K562 (cell line): ENCODE results near the gene PKIB. TPM values are rescaled to one million over a fixed set of nuclear protein-coding genes. Genes with fewer than 3 reads are reported as not detected.

Experiments
- ATAC-seq: fragments of 200-7000 bp; cut with Tn5 transposase; 3 replicates; pipeline ENCODE4 v1.9.1; 2020; ENCODE audit warnings: moderate library complexity
- BruUV-seq: library from RNA; stranded (reverse); fragments of 400-500 nt; replicated peaks from 2 replicates; lab custom pipeline; 2021; lab: Mats Ljungman, UMichigan
- CTCF ChIA-PET: fragments of 300-600 bp; formaldehyde crosslinking; extraction: SDS; loops from one replicate; lab custom pipeline; 2021; ENCODE audit warnings: low intra/inter-chr PET ratio; lab: Yijun Ruan, JAX
- POLR2A ChIA-PET: fragments of 300-600, 350-650 bp; sonication (Branson Sonifier 250); formaldehyde crosslinking; extraction: SDS; loops from one replicate; lab custom pipeline; 2021; ENCODE audit warnings: antibody characterized with exemption, inconsistent platforms; lab: Yijun Ruan, JAX
- DNase-seq, 4 experiments: peaks; one replicate each; pipeline versions ENCODE4 v3.0.0 to v3.0.0-alpha.2; 2011 to 2018; ENCODE audit warnings: low spot score in 3 of 4, mixed read lengths in 3 of 4; ENCODE audit errors: extremely low read depth in 1 of 4
- FAIRE-seq: peaks from 2 replicates; lab custom pipeline; 2011; peaks lifted over from hg19 to GRCh38; lab: Jason Lieb, UNC
- H2AFZ ChIP-seq: 2 replicates; pipeline ENCODE4 v1.6.0; 2011; ENCODE audit warnings: low read depth, low read length, control low read depth, inconsistent platforms
- H3K27ac ChIP-seq: fragments of 200-600 bp; 3 replicates; pipeline ENCODE4 v1.8.0; 2011; ENCODE audit warnings: low read depth, mild to moderate bottlenecking, control low read depth, inconsistent platforms, low read length, moderate library complexity, mixed read lengths; ENCODE audit errors: extremely low read depth
- H3K27me3 ChIP-seq, 2 experiments: fragments of 300-600 bp in 1 of 2; 2 replicates in 1 of 2; 3 replicates in 1 of 2; pipeline versions ENCODE4 v1.6.0 to v1.8.0; 2011; ENCODE audit warnings: inconsistent platforms in 2 of 2, low read length in 2 of 2, mild to moderate bottlenecking in 1 of 2, mixed read lengths in 1 of 2, moderate library complexity in 1 of 2; ENCODE audit not compliant: control insufficient read depth in 2 of 2, insufficient read depth in 2 of 2
- H3K36me3 ChIP-seq: fragments of 300-600 bp; 3 replicates; pipeline ENCODE4 v1.8.0; 2011; ENCODE audit warnings: mild to moderate bottlenecking, low read length, inconsistent platforms; ENCODE audit not compliant: control insufficient read depth, insufficient read depth
- H3K4me1 ChIP-seq, 2 experiments: fragments of 200-600 bp in 1 of 2; replicated peaks in 1 of 2; 2 replicates in 1 of 2; 3 replicates in 1 of 2; pipeline versions ENCODE4 v1.5.1 to v1.8.0; 2011; ENCODE audit warnings: inconsistent platforms in 2 of 2, low read length in 2 of 2, mild to moderate bottlenecking in 1 of 2, mixed read lengths in 1 of 2, moderate library complexity in 1 of 2; ENCODE audit not compliant: control insufficient read depth in 2 of 2, insufficient read depth in 2 of 2
- H3K4me2 ChIP-seq: 2 replicates; pipeline ENCODE4 v1.6.1; 2011; ENCODE audit warnings: low read length, control low read depth, inconsistent platforms, mixed read lengths; ENCODE audit not compliant: insufficient read depth
- H3K4me3 ChIP-seq: fragments of 200-600 bp; sonication (generic), shearing (Covaris generic); 2 replicates; pipeline ENCODE4 v1.5.1; 2016; ENCODE audit warnings: control low read depth, inconsistent platforms
- H3K79me2 ChIP-seq: fragments of 200-600 bp; 3 replicates; pipeline ENCODE4 v1.8.0; 2011; ENCODE audit warnings: low read length, inconsistent platforms; ENCODE audit not compliant: control insufficient read depth, insufficient read depth
- H3K9ac ChIP-seq, 2 experiments: 2 replicates each; pipeline versions ENCODE4 v1.6.0 to v1.6.1; 2011; ENCODE audit warnings: low read depth in 2 of 2, low read length in 2 of 2, control low read depth in 1 of 2, inconsistent platforms in 1 of 2, mild to moderate bottlenecking in 1 of 2, mixed read lengths in 1 of 2; ENCODE audit not compliant: insufficient read depth in 1 of 2
- H3K9me1 ChIP-seq: one replicate; pipeline ENCODE4 v1.6.0; 2011; ENCODE audit warnings: inconsistent platforms, mild to moderate bottlenecking, low read length, moderate library complexity; ENCODE audit not compliant: control insufficient read depth, insufficient read depth
- H3K9me3 ChIP-seq: replicated peaks from 2 replicates; pipeline ENCODE4 v1.5.1; 2011; ENCODE audit warnings: low read depth, low read length, inconsistent platforms; ENCODE audit not compliant: control insufficient read depth, insufficient read depth
- H4K20me1 ChIP-seq: replicated peaks from 2 replicates; pipeline ENCODE4 v1.6.1; 2011; ENCODE audit warnings: low read length, inconsistent platforms, mixed read lengths; ENCODE audit not compliant: control insufficient read depth, insufficient read depth
- HDGF ChIP-seq: fragments of 450-650 bp; IDR thresholded peaks from 2 replicates; pipeline ENCODE4 v1.6.1; 2016
- HNRNPL ChIP-seq: fragments of 200-400 bp; formaldehyde crosslinking; IDR thresholded peaks from 2 replicates; pipeline ENCODE4 v1.6.1; 2017; ENCODE audit warnings: low read depth, mild to moderate bottlenecking, low read length
- MYBL2 ChIP-seq, 2 experiments: fragments of 450-650 bp in 1 of 2; sonication (generic) in 1 of 2; formaldehyde crosslinking in 1 of 2; IDR thresholded peaks; 2 replicates each; pipeline versions ENCODE4 v1.6.1 to v1.8.1; 2017 to 2022; ENCODE audit warnings: borderline replicate concordance in 1 of 2, inconsistent platforms in 1 of 2, low read depth in 1 of 2, mild to moderate bottlenecking in 1 of 2, missing genetic modification reagents in 1 of 2, moderate library complexity in 1 of 2
- PHF8 ChIP-seq: fragments of 200-600 bp; sonication (generic); IDR thresholded peaks from 2 replicates; pipeline ENCODE4 v1.6.1; 2012; ENCODE audit warnings: mixed run types, mild to moderate bottlenecking, inconsistent platforms, low read length, moderate library complexity, borderline replicate concordance
- WGBS: fragments of 100-300 bp; shearing (Covaris generic); methylation state at CpG from one replicate; pipeline ENCODE4 v1.1.6; 2016; ENCODE audit warnings: low coverage, mixed read lengths; ENCODE audit not compliant: insufficient coverage; ENCODE audit errors: missing lambda C conversion rate; 5-methylcytosine and 5-hydroxymethylcytosine counted together
- in situ Hi-C: fragments of 300-500 bp; cut with MboI; formaldehyde crosslinking; loops from 4 replicates; pipeline ENCODE4 v1.15.0; 2018; ENCODE audit warnings: inconsistent platforms, mixed read lengths
- intact Hi-C: fragments of 100-400 bp; cut with micrococcal nuclease; formaldehyde crosslinking; loops from 2 replicates; pipeline ENCODE4 v1.14.2; 2022
- polyA plus RNA-seq, 8 experiments: library from polyadenylated mRNA; depleted of rRNA in 4 of 8; stranded (reverse) in 5 of 8; unstranded in 3 of 8; fragments of >200 nt; fragmentation: Nextera tagmentation in 2 of 8; fragmentation: Illumina TruSeq in 1 of 8; extraction: Ambion mirVana in 2 of 8; extraction: Trizol in 1 of 8; gene quantifications; 2 replicates each; pipeline versions ENCODE4 v1.2.1 to v1.2.3, GENCODE V29; 2011 to 2014; ENCODE audit warnings: inconsistent platforms in 1 of 8, missing spikeins in 1 of 8
- total RNA-seq, 7 experiments: library from RNA; depleted of rRNA in 6 of 7; stranded (reverse); fragments of >200 nt in 6 of 7; fragmentation: Illumina TruSeq in 2 of 7; extraction: Trizol in 2 of 7; gene quantifications; 2 replicates each; pipeline versions ENCODE4 v1.2.1 to v1.2.3, GENCODE V29; 2011 to 2021; ENCODE audit warnings: low replicate concordance in 1 of 7
- TF ChIP-seq, protein P1 (sequence below), 3 experiments: IDR thresholded peaks in 2 of 3; conservative IDR thresholded peaks in 1 of 3; 2 replicates each; pipeline ENCODE4 v1.5.1; 2011 to 2012; ENCODE audit warnings: low read length in 3 of 3, mild to moderate bottlenecking in 3 of 3, control low read depth in 2 of 3, improper control_type of control experiment in 1 of 3, inconsistent platforms in 1 of 3, low read depth in 1 of 3, mixed read lengths in 1 of 3, moderate library complexity in 1 of 3; ENCODE audit not compliant: insufficient read depth in 2 of 3
- TF ChIP-seq, protein P2 (sequence below), 2 experiments: fragments of 250-450 bp in 1 of 2; fragments of 450-650 bp in 1 of 2; sonication (Bioruptor Pico) in 1 of 2; IDR thresholded peaks; 2 replicates each; pipeline versions ENCODE4 v1.6.1 to v1.8.0; 2016 to 2021; ENCODE audit warnings: mild to moderate bottlenecking in 2 of 2, moderate library complexity in 2 of 2, missing compliant biosample characterization in 1 of 2, missing genetic modification characterization in 1 of 2

The PKIB gene
- total and polyA plus RNA-seq, 9 of the 15 experiments (the other 6 are each of a cell fraction or from before 2014, with no cell fraction given), result 14.8 to 37.5 (median 27.4) TPM

DNA sequence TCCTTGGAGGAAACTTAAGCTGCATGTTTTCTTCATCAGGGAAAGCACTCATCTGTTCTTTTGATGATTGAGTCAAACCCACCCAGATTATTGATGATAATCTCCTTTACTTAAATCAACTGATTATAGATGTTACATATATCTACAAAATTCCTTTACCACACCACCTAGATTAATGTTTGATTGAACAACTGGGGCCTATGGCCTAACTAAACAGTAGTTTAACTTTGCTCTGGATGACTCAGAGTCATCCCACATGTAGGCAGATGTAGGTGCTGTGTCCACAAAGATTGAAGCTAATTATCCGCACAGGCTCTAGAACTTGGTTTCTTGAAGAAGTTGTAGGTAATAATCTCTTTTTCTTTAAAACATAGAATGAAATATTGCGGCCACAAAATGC, 42.2 kb downstream of the PKIB start:
- intact Hi-C loops (no loop called here), in situ Hi-C loops (no loop called here)
- ChIA-PET POLR2A (interaction anchor here (0.7 kb wide), 1 partner anchor 89 kb away, joined by 3 read pairs; no protein-coding TSS in a partner anchor), CTCF (no interaction called here)
- no peak overlapping the region for H3K4me2 ChIP-seq
- H3K9me3 ChIP-seq, result no peaks in the 10 kb centered on the region; the same call in 1 of the 2 replicates
- no peak for TF ChIP-seq MYBL2 (IDR thresholded peaks at IDR 0.05; ENCODE audit: low read depth)
- no peak for TF ChIP-seq MYBL2 (CRISPR knock-in tag; IDR thresholded peaks at IDR 0.05; ENCODE audit: borderline replicate concordance)
- TF ChIP-seq HDGF, result no peak
- no peak for TF ChIP-seq PHF8
- TF ChIP-seq, protein P1, sequence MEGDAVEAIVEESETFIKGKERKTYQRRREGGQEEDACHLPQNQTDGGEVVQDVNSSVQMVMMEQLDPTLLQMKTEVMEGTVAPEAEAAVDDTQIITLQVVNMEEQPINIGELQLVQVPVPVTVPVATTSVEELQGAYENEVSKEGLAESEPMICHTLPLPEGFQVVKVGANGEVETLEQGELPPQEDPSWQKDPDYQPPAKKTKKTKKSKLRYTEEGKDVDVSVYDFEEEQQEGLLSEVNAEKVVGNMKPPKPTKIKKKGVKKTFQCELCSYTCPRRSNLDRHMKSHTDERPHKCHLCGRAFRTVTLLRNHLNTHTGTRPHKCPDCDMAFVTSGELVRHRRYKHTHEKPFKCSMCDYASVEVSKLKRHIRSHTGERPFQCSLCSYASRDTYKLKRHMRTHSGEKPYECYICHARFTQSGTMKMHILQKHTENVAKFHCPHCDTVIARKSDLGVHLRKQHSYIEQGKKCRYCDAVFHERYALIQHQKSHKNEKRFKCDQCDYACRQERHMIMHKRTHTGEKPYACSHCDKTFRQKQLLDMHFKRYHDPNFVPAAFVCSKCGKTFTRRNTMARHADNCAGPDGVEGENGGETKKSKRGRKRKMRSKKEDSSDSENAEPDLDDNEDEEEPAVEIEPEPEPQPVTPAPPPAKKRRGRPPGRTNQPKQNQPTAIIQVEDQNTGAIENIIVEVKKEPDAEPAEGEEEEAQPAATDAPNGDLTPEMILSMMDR (IDR thresholded peaks at IDR 0.05 in 2 of 3, conservative IDR thresholded peaks at IDR 0.05 in 1 of 3; ENCODE audit: insufficient read depth in 2 of 3, low read depth in 1 of 3, low read length in 3 of 3), result no peak
- TF ChIP-seq HNRNPL, result no peak
- TF ChIP-seq, protein P2, sequence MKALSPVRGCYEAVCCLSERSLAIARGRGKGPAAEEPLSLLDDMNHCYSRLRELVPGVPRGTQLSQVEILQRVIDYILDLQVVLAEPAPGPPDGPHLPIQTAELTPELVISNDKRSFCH (CRISPR knock-in tag; IDR thresholded peaks at IDR 0.05), result no peak
- TF ChIP-seq, protein P2 (tag; IDR thresholded peaks at IDR 0.05), result no peak
- H3K27me3 ChIP-seq, result no peaks in the 10 kb centered on the region
- DNase-seq (no peak), FAIRE-seq (no peak), ATAC-seq (no peak)
- H3K36me3 ChIP-seq, result no peaks in the 10 kb centered on the region; the same call in 2 of the 3 replicates
- H3K9ac ChIP-seq, result no peak overlapping the region
- H2AFZ ChIP-seq, result no peak overlapping the region
- H3K27ac ChIP-seq, result no peak overlapping the region
- WGBS, result 42% methylated on average over 2 of the region's 2 CpGs
- H3K4me1 ChIP-seq, result no peaks in the 10 kb centered on the region; a peak in 1 of 5 replicates
- no peaks in the 10 kb centered on the region for H3K9me1 ChIP-seq
- no peaks in the 10 kb centered on the region for H4K20me1 ChIP-seq
- H3K79me2 ChIP-seq, result no peaks in the 10 kb centered on the region
- no TSS peak for BruUV-seq
- H3K4me3 ChIP-seq, result no peak overlapping the region
